Measurements from ENCODE around the gene NUP43. TPM values are rescaled to one million over a fixed set of nuclear protein-coding genes. Genes with fewer than 3 reads are reported as not detected.
A peak's percentile ranks its signal among the peaks of the same experiment; 100 is the strongest.

Gene NUP43
- total and polyA plus RNA-seq, 2 of the 13 experiments (the other 11 are each of a cell fraction or from before 2014, with no cell fraction given) = 38.9 to 85.1 TPM

GRCh38 chr6:149717588-149718458, 28.5 kb downstream of the NUP43 start, which contains the start of gene LATS1 (continued):
- TF ChIP-seq SNAI1 (CRISPR knock-in tag; IDR thresholded peaks at IDR 0.05; ENCODE audit: borderline replicate concordance) (peak; percentile 82; the same call in 1 of the 2 replicates), ZNF17 (CRISPR knock-in tag; IDR thresholded peaks at IDR 0.05) (no peak), FOSL1 (CRISPR knock-in tag; IDR thresholded peaks at IDR 0.05; ENCODE audit: borderline replicate concordance) (no peak), HOMEZ (CRISPR knock-in tag; IDR thresholded peaks at IDR 0.05; ENCODE audit: low read depth) (no peak), ZFP91 (CRISPR knock-in tag; IDR thresholded peaks at IDR 0.05; ENCODE audit: borderline replicate concordance) (peak; percentile 97), ETS1 (CRISPR knock-in tag; IDR thresholded peaks at IDR 0.05) (0 out of 2 replicates have a peak, but pooled peaks have one; percentile 12), PHF8 (CRISPR knock-in tag; IDR thresholded peaks at IDR 0.05) (peak; percentile 99), BCL6 (CRISPR knock-in tag; IDR thresholded peaks at IDR 0.05) (peak; percentile 39), ARID3A (IDR thresholded peaks at IDR 0.05; ENCODE audit: low read depth, low read length) (no peak), ZNF605 (CRISPR knock-in tag; IDR thresholded peaks at IDR 0.05) (peak; percentile 99), TBL1XR1 (IDR thresholded peaks at IDR 0.05; ENCODE audit: borderline replicate concordance, low read length, partially characterized antibody) (no peak), SOX6 (IDR thresholded peaks at IDR 0.05) (no peak), SOX6 (CRISPR knock-in tag; IDR thresholded peaks at IDR 0.05) (peak; percentile 67), ZNF484 (CRISPR knock-in tag; IDR thresholded peaks at IDR 0.05; ENCODE audit: borderline replicate concordance, low read depth) (peak; percentile 94; the same call in 1 of the 2 replicates), ELF3 (CRISPR knock-in tag; IDR thresholded peaks at IDR 0.05) (peak; percentile 92), ZNF891 (CRISPR knock-in tag; IDR thresholded peaks at IDR 0.05) (peak; percentile 94), ZNF296 (CRISPR knock-in tag; conservative IDR thresholded peaks at IDR 0.05) (peak; percentile 92), FIP1L1 (IDR thresholded peaks at IDR 0.05; ENCODE audit: borderline replicate concordance, insufficient read depth, low read depth, low read length) (peak; percentile 81; the same call in 1 of the 2 replicates), DMTF1 (CRISPR knock-in tag; IDR thresholded peaks at IDR 0.05) (peak; percentile 99; the same call in 1 of the 2 replicates), ZNF24 (IDR thresholded peaks at IDR 0.05) (no peak), MYC (CRISPR knock-in tag; IDR thresholded peaks at IDR 0.05; ENCODE audit: borderline replicate concordance) (peak; percentile 91)

Measured in HepG2 (cell line).